ENCODE data around the gene AKAP8L.
"Not testable (repeated sequence)": the region's sequence is repeated elsewhere in the genome, so short reads cannot be mapped to it uniquely, and the experiment has no call there.

The AKAP8L gene

DNA sequence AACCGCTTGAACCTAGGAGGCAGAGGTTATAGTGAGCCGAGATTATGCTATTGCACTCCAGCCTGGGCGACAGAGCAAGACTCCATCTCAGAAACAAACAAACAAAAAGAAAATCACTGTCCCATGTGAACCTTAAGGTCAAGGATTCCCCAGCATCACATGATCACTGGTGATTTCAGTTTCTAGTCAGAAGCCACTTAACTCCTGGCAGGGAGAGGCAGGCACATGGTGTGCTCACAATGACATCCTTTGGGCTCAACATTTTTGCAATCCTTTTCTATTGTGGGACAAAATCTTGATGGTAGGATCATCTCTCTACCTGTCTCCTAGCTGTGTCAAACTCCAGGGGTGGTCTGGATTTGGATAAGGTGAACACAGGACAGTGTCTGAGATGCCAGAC, 51.3 kb downstream of the AKAP8L start:
- TF ChIP-seq, protein P1, sequence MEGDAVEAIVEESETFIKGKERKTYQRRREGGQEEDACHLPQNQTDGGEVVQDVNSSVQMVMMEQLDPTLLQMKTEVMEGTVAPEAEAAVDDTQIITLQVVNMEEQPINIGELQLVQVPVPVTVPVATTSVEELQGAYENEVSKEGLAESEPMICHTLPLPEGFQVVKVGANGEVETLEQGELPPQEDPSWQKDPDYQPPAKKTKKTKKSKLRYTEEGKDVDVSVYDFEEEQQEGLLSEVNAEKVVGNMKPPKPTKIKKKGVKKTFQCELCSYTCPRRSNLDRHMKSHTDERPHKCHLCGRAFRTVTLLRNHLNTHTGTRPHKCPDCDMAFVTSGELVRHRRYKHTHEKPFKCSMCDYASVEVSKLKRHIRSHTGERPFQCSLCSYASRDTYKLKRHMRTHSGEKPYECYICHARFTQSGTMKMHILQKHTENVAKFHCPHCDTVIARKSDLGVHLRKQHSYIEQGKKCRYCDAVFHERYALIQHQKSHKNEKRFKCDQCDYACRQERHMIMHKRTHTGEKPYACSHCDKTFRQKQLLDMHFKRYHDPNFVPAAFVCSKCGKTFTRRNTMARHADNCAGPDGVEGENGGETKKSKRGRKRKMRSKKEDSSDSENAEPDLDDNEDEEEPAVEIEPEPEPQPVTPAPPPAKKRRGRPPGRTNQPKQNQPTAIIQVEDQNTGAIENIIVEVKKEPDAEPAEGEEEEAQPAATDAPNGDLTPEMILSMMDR (IDR thresholded peaks at IDR 0.05; ENCODE audit: low read depth, low read length), result no peak
- DNase-seq (ENCODE audit: extremely low read depth, low read depth), result no peak

GRCh38 chr19:15365264-15365663, 53.5 kb downstream of the AKAP8L start:
- DNase-seq (ENCODE audit: extremely low read depth, low read depth), result no peak
- TF ChIP-seq, protein P1 (IDR thresholded peaks at IDR 0.05; ENCODE audit: low read depth, low read length), result no peak

DNA sequence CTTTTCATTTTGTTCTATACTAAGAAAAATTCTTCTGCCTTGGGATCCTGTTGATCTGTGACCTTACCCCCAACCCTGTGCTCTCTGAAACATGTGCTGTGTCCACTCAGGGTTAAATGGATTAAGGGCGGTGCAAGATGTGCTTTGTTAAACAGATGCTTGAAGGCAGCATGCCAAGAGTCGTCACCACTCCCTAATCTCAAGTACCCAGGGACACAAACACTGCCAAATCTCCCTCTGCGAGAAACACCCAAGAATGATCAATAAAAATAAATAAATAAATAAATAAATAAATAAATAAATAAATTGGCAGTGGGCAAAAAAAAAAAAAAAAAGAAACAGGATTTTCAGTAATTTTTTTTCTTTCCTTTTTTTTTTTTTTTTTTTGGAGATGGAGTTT, 55.0 kb downstream of the AKAP8L start:
- not testable (repeated sequence) for DNase-seq (ENCODE audit: extremely low read depth, low read depth)

- DNase-seq (ENCODE audit: extremely low read depth, low read depth), result not testable (repeated sequence)
These were observed 55.7 kb downstream of the AKAP8L start for GRCh38 chr19:15363048-15363447.

DNA sequence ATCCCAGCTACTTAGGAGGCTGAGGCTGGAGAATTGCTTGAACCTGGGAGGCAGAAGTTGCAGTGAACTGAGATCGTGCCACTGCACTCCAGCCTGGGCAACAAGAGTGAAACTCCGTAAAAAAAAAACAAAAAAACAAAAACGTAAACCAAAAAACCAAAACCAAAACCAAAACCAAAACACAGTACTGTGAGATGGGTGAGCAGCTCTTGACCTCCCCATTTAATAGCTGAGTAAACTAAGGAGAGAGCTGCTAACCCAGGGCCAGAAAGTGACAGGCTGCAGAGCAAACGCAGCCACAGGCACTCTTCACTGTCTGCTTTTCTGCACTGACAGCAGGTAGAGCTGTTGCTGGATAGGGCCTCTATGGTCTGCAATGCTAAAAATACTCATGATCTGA, 58.8 kb downstream of the AKAP8L start:
- DNase-seq (ENCODE audit: extremely low read depth, low read depth), result not testable (repeated sequence)

- DNase-seq (ENCODE audit: extremely low read depth, low read depth), result no peak
- TF ChIP-seq, protein P1 (IDR thresholded peaks at IDR 0.05; ENCODE audit: low read depth, low read length), result no peak
These were observed 59.9 kb downstream of the AKAP8L start for GRCh38 chr19:15358918-15359317.

GRCh38 chr19:15357906-15358305, 60.9 kb downstream of the AKAP8L start:
- no peak for DNase-seq (ENCODE audit: extremely low read depth, low read depth)
- TF ChIP-seq, protein P1 (IDR thresholded peaks at IDR 0.05; ENCODE audit: low read depth, low read length), result no peak

GRCh38 chr19:15354566-15355296, 64.1 kb downstream of the AKAP8L start:
- DNase-seq (ENCODE audit: extremely low read depth, low read depth), result no peak
- TF ChIP-seq, protein P1 (IDR thresholded peaks at IDR 0.05; ENCODE audit: low read depth, low read length), result no peak

GRCh38 chr19:15353908-15354307, 64.9 kb downstream of the AKAP8L start:
- TF ChIP-seq, protein P1 (IDR thresholded peaks at IDR 0.05; ENCODE audit: low read depth, low read length), result no peak

DNA sequence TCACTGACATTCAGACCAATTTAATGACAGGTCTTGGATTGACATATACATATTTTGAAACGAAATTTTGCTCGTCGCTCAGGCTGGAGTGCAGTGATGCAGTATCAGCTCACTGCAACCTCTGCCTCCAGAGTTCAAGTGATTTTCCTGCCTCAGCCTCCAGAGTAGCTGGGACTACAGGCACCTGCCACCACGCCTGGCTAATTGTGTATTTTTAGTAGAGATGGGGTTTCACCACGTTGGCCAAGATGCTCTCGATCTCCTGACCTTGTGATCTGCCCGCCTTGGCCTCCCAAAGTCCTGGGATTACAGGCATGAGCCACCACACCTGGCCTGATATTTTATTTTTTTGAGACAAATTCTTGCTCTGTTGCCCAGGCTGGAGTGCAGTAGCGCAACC, 66.3 kb downstream of the AKAP8L start:
- not testable (repeated sequence) for DNase-seq (ENCODE audit: extremely low read depth, low read depth)

More at GRCh38 chr19:15353908-15354307, 64.9 kb downstream of the AKAP8L start:
- no peak for DNase-seq (ENCODE audit: extremely low read depth, low read depth)

GRCh38 chr19:15341328-15341727, 77.5 kb downstream of the AKAP8L start:
- not testable (repeated sequence) for DNase-seq (ENCODE audit: extremely low read depth, low read depth)
